Right lobe of liver (tissue), 6 donors: ENCODE results near the gene LHB. TPM values are rescaled to one million over a fixed set of nuclear protein-coding genes. Genes with fewer than 3 reads are reported as not detected.
A peak's percentile ranks its signal among the peaks of the same experiment; 100 is the strongest.

Experiments used
- ATAC-seq, 4 donors: fragments of 200-7000 bp; cut with Tn5 transposase; one replicate each; pipeline ENCODE4 v1.9.1; 2020; ENCODE audit warnings: mild to moderate bottlenecking in 4 of 4, moderate library complexity in 4 of 4
- DNase-seq, 3 donors: peaks; one replicate each; pipeline ENCODE4 v3.0.0-alpha.2; 2020
- H3K27ac ChIP-seq, 3 donors: fragments of 200-600 bp; one replicate each; pipeline ENCODE4 v1.8.0; 2022
- H3K27me3 ChIP-seq, 2 donors: fragments of 200-600 bp; one replicate each; pipeline ENCODE4 v1.8.0; 2022
- H3K36me3 ChIP-seq, 4 donors: fragments of 200-600 bp; sonication (generic) in 1 of 4; one replicate each; pipeline versions ENCODE4 v1.5.1 to v1.8.0; 2017 to 2022; ENCODE audit warnings: control low read depth in 1 of 4
- H3K4me1 ChIP-seq, 4 donors: fragments of 200-600 bp; sonication (generic) in 1 of 4; one replicate each; pipeline versions ENCODE4 v1.5.1 to v1.8.0; 2017 to 2022; ENCODE audit warnings: control low read depth in 1 of 4
- H3K4me3 ChIP-seq, 3 donors: fragments of 200-600 bp; one replicate each; pipeline ENCODE4 v1.8.0; 2022
- H3K9me3 ChIP-seq, 4 donors: fragments of 200-600 bp; sonication (generic) in 1 of 4; one replicate each; pipeline versions ENCODE4 v1.5.1 to v1.8.0; 2017 to 2022; ENCODE audit warnings: control low read depth in 1 of 4
- POLR2A ChIP-seq: fragments of 450-650 bp; IDR thresholded peaks from one replicate; pipeline ENCODE4 v1.6.1; 2017; ENCODE audit warnings: antibody characterized with exemption, mild to moderate bottlenecking
- WGBS: methylation state at CpG from one replicate; pipeline ENCODE4 v1.1.6; 2018; ENCODE audit warnings: low coverage, low lambda C conversion rate; ENCODE audit not compliant: insufficient coverage; ENCODE audit errors: missing lambda C conversion rate; 5-methylcytosine and 5-hydroxymethylcytosine counted together
- intact Hi-C, 2 donors: fragments of 100-400 bp; cut with DNase I; formaldehyde crosslinking; loops; one replicate each; pipeline versions ENCODE4 v1.11.2 to v1.14.1; 2022
- total RNA-seq, 6 experiments: library from RNA; depleted of rRNA in 2 of 6; stranded (reverse); fragments of >200 nt in 2 of 6; fragmentation: NEBNext Ultra II Directional in 3 of 6; extraction: Animal tissue kit (Norgen Biotek cat#: 25700) in 3 of 6; gene quantifications; one replicate each; pipeline versions ENCODE4 v1.1.0 to v1.2.4, GENCODE V29; 2016 to 2023
- TF ChIP-seq, protein P1 (sequence below), 4 donors: fragments of 200-600 bp in 3 of 4; fragments of 450-650 bp in 1 of 4; IDR thresholded peaks; one replicate each; pipeline versions ENCODE4 v1.5.1 to v1.8.0; 2016 to 2022; ENCODE audit warnings: antibody characterized with exemption in 4 of 4, mild to moderate bottlenecking in 2 of 4
- donor health status: DM: no; HTN: yes; CAD: no.
- donor health status: DM: no; HTN: no; CAD: no.
- donor health status: DM: no; HTN: no; CAD: no.
- donor health status: DM: no; HTN: yes; CAD: no.
- donor health status: DM: no; HTN: yes; CAD: no.

The LHB gene
- total RNA-seq, 6 experiments from 2014 or later = not detected

DNA sequence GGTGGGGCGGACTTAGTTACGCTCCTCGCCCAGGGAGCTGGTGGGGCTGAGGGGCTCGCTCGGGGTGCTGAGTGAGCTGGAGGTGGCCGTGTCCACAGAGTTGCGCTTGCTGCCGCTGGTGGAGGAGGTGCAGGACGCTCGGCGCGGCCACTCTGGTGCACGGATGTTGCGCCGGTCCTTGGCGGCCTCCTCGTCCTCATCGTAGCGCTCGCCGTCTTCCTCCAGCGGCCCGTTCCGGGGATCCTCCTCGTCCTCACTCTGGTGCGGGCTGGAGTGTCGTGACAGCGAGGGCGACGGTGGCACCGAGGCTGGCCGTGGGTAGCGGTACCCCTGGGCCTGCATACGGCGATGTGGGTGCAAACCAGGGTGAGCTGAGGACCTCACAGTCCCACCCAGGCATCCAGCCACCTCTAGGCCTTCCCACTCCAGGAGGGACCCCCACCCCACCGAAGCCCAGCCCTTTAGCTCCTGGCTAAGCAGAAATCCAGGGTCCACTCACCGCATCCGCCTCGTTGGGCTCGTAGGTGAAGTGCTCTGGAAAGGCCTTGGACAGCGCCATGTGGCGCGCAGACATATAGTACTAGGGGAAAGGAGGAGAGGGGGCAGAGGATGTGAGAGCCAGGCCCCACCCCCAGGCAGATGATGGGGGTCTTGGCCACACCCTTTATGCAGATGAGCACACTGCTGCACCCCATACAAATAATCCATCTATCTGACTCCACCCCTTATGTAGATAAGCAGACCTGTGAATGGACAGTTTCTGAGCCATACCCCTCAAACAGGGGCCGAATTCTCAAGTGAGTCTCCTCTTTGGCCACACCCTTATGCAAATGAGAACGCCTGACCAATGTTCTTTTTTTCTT, 47.4 kb downstream of the LHB start:
- Histone ChIP-seq H3K4me1 (peaks cover 0 to 11% (median 0%) of the 10 kb centered on the region in 4 donors), H3K27me3 (no peaks in the 10 kb centered on the region), H3K27ac (peak overlapping the region in 1 of 3 donors; percentile 99), H3K9me3 (no peaks in the 10 kb centered on the region), H3K36me3 (peaks cover 0 to 48% (median 5%) of the 10 kb centered on the region in 4 donors), H3K4me3 (no peak overlapping the region)
- intact Hi-C loops = loop anchor here in 1 of 2 donors (10.0 kb wide), 1 partner anchor 65 kb away; the partner anchor contains the start of gene NUCB1
- DNase-seq = peak in 1 of 3 donors; percentile 43
- 86% methylated on average over 12 of the region's 45 CpGs for WGBS
- TF ChIP-seq, protein P1, sequence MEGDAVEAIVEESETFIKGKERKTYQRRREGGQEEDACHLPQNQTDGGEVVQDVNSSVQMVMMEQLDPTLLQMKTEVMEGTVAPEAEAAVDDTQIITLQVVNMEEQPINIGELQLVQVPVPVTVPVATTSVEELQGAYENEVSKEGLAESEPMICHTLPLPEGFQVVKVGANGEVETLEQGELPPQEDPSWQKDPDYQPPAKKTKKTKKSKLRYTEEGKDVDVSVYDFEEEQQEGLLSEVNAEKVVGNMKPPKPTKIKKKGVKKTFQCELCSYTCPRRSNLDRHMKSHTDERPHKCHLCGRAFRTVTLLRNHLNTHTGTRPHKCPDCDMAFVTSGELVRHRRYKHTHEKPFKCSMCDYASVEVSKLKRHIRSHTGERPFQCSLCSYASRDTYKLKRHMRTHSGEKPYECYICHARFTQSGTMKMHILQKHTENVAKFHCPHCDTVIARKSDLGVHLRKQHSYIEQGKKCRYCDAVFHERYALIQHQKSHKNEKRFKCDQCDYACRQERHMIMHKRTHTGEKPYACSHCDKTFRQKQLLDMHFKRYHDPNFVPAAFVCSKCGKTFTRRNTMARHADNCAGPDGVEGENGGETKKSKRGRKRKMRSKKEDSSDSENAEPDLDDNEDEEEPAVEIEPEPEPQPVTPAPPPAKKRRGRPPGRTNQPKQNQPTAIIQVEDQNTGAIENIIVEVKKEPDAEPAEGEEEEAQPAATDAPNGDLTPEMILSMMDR (IDR thresholded peaks at IDR 0.05) = no peak
- TF ChIP-seq POLR2A = peak; percentile 4
- no peak for ATAC-seq

- Histone ChIP-seq H3K27ac (peak overlapping the region; percentile 2 to 99 (median 97)), H3K36me3 (peaks cover 0 to 41% (median 2%) of the 10 kb centered on the region in 4 donors), H3K4me3 (no peak overlapping the region), H3K27me3 (no peaks in the 10 kb centered on the region), H3K9me3 (no peaks in the 10 kb centered on the region), H3K4me1 (peaks cover 0 to 11% (median 0%) of the 10 kb centered on the region in 4 donors)
- DNase-seq (peak; percentile 42 to 78 (median 74)), ATAC-seq (no peak)
- intact Hi-C loops = loop anchor here in 1 of 2 donors (10.0 kb wide), 1 partner anchor 64 kb away; the partner anchor contains the start of gene NUCB1
- WGBS = 60% methylated on average over 1 of the region's 15 CpGs
- TF ChIP-seq POLR2A = no peak
- TF ChIP-seq, protein P1 (IDR thresholded peaks at IDR 0.05) = no peak
Measured at GRCh38 chr19:48968813-48969218, 48.1 kb downstream of the LHB start.

DNA sequence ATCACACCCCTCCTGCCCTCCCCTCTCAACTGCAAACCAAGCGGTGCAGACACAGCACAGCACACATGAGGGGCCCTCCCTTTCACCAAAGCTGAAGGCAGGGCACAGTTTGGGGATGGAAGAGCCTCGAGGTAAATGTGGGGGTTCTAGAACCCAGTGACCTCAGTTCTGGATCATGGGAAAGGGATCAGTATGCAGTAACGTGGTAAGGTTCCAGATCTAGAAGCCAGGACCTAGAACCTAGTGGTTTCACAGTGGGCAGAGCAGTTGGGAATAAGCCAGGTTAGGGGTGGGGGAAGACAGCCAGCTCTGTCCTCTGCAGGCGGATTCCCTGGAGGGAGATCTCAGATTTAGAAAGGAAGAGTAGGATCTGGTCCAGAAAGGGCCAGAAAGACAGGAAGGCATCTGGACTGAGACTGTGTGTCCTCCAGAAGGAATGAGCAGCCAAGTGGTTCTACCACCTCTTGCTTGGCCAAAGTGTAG, 48.7 kb downstream of the LHB start:
- no peaks in the 10 kb centered on the region for H3K27me3 ChIP-seq
- ATAC-seq = peak in 1 of 4 donors; percentile 0
- no peaks in the 10 kb centered on the region for H3K9me3 ChIP-seq
- DNase-seq = peak in 1 of 3 donors; percentile 64
- H3K27ac ChIP-seq = peak overlapping the region; percentile 2 to 99 (median 97)
- peaks cover 0 to 35% (median 1%) of the 10 kb centered on the region in 4 donors for H3K36me3 ChIP-seq
- no peak for TF ChIP-seq POLR2A
- TF ChIP-seq, protein P1 (IDR thresholded peaks at IDR 0.05) = no peak
- WGBS = 13% methylated on average over 4 of the region's 4 CpGs
- no peak overlapping the region for H3K4me3 ChIP-seq
- intact Hi-C loops = loop anchor here in 1 of 2 donors (10.0 kb wide), 1 partner anchor 63 kb away; the partner anchor contains the start of gene NUCB1
- H3K4me1 ChIP-seq = peaks cover 0 to 11% (median 0%) of the 10 kb centered on the region in 4 donors

DNA sequence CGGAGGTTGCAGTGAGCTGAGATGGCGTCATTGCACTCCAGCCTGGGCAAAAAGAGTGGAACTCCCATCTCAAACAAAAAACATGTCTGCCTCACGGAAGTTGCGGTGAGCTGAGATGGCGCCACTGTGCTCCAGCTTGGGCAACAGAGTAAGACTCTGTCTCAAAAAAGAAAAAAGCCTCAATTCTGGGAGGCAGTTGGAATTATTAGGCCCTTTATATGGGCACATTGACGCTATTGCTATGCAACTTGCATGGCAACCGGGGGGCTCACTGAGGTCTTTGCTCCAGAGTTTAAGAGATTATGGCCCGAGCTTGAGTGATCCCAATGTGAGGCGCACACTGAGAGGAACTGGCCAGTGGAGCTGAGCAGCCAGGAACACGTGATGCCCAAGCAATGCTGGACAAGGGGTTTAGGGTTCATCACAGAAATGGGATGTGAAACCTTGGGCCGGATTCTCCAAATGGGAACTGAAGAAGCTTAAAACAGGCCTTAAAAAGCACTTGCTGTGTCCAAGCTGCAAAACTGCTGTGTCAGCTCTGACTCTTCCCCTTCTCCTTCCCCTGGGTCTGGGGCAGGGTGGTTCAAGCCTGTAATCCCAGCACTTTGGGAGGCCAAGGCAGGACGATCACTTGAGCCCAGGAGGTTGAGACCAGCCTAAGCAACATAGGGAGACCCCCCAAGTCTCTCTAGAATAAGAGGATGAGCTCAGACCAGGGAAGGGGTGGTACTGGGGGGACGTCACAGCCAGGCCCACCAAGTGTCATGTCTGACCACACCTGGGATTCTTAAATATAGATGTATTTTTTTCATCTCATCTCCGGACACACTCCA, 49.3 kb downstream of the LHB start:
- 27% methylated on average over 10 of the region's 14 CpGs for WGBS
- TF ChIP-seq, protein P1 (IDR thresholded peaks at IDR 0.05) = no peak
- peak; percentile 31 for TF ChIP-seq POLR2A
- Histone ChIP-seq H3K27ac (peak overlapping the region; percentile 93 to 99 (median 97)), H3K9me3 (no peaks in the 10 kb centered on the region), H3K36me3 (peaks cover 0 to 28% (median 1%) of the 10 kb centered on the region in 4 donors), H3K27me3 (no peaks in the 10 kb centered on the region), H3K4me1 (peaks cover 0 to 11% (median 0%) of the 10 kb centered on the region in 4 donors), H3K4me3 (peak overlapping the region; percentile 84 to 97 (median 87))
- intact Hi-C loops = loop anchor here in 1 of 2 donors (10.0 kb wide), 1 partner anchor 63 kb away; the partner anchor contains the start of gene NUCB1
- peak; percentile 66 to 85 (median 76) for DNase-seq
- peak; percentile 0 to 23 (median 9) for ATAC-seq
